Stimulated activated CD4-positive, alpha-beta T cell treated with anti-CD3 and anti-CD28 coated beads, TNF-alpha, amount 100 ng/mL, for 48 hours (primary cell): ENCODE results near the gene NSG1.
A peak's percentile ranks its signal among the peaks of the same experiment; 100 is the strongest.
"Not testable (repeated sequence)": the region's sequence is repeated elsewhere in the genome, so short reads cannot be mapped to it uniquely, and the experiment has no call there.

ENCODE experiments used
- DNase-seq, 3 donors: peaks; one replicate each; pipeline ENCODE4 v3.0.0-alpha.2; 2020; ENCODE audit warnings: low read depth in 3 of 3

Gene NSG1

GRCh38 chr4:4433941-4434340 lies 47.0 kb downstream of the NSG1 start:
- no peak for DNase-seq

- DNase-seq, result no peak
Observed at GRCh38 chr4:4436244-4436823, 49.4 kb downstream of the NSG1 start.

GRCh38 chr4:4437798-4438470 lies 51.0 kb downstream of the NSG1 start:
- DNase-seq, result no peak

GRCh38 chr4:4438891-4439290 lies 52.0 kb downstream of the NSG1 start:
- no peak for DNase-seq

- no peak for DNase-seq
Observed at GRCh38 chr4:4439782-4440181, 52.9 kb downstream of the NSG1 start.

GRCh38 chr4:4440333-4441061 lies 53.6 kb downstream of the NSG1 start:
- DNase-seq, result no peak

- DNase-seq, result no peak
Observed at GRCh38 chr4:4443821-4444220, 56.9 kb downstream of the NSG1 start.

GRCh38 chr4:4446434-4446833 lies 59.5 kb downstream of the NSG1 start:
- DNase-seq, result no peak

GRCh38 chr4:4455210-4455865 lies 68.4 kb downstream of the NSG1 start:
- no peak for DNase-seq

- no peak for DNase-seq
Observed at GRCh38 chr4:4456351-4456750, 69.4 kb downstream of the NSG1 start.

GRCh38 chr4:4456816-4457578 lies 70.1 kb downstream of the NSG1 start:
- no peak for DNase-seq

GRCh38 chr4:4457803-4458553 lies 71.1 kb downstream of the NSG1 start:
- DNase-seq, result no peak

- no peak for DNase-seq
Observed at GRCh38 chr4:4459181-4459580, 72.3 kb downstream of the NSG1 start.

- DNase-seq, result no peak
Observed at GRCh38 chr4:4460759-4461158, 73.9 kb downstream of the NSG1 start.

- DNase-seq, result no peak
Observed at GRCh38 chr4:4461178-4461577, 74.3 kb downstream of the NSG1 start.

GRCh38 chr4:4461850-4462249 lies 74.9 kb downstream of the NSG1 start:
- DNase-seq, result peak; percentile 1 to 8 (median 3)

GRCh38 chr4:4462970-4463369 lies 76.1 kb downstream of the NSG1 start:
- no peak for DNase-seq

- DNase-seq, result not testable (repeated sequence)
Observed at GRCh38 chr4:4465238-4465637, 78.3 kb downstream of the NSG1 start.
